HepG2 (cell line): ENCODE results near the gene EMID1. TPM values are rescaled to one million over a fixed set of nuclear protein-coding genes. Genes with fewer than 3 reads are reported as not detected.

Experiments used
- ATAC-seq: fragments of 200-7000 bp; cut with Tn5 transposase; 3 replicates; pipeline ENCODE4 v1.9.1; 2020; ENCODE audit warnings: mild to moderate bottlenecking, moderate library complexity
- BruUV-seq: library from RNA; stranded (reverse); fragments of 400-500 nt; replicated peaks from 2 replicates; lab custom pipeline; 2021; lab: Mats Ljungman, UMichigan
- CTCF ChIA-PET: fragments of 300-600 bp; formaldehyde crosslinking; extraction: SDS; loops from one replicate; lab custom pipeline; 2021; ENCODE audit warnings: low total read pairs, inconsistent platforms, low intra/inter-chr PET ratio; lab: Yijun Ruan, JAX
- POLR2A ChIA-PET: fragments of 350-600 bp; sonication (Branson Sonifier 250); formaldehyde crosslinking; loops from one replicate; lab custom pipeline; 2020; ENCODE audit warnings: antibody characterized with exemption, inconsistent platforms; lab: Yijun Ruan, JAX
- DNase-seq: peaks from one replicate; pipeline ENCODE4 v3.0.0-alpha.2; 2015; ENCODE audit warnings: low spot score
- FAIRE-seq: peaks from 3 replicates; lab custom pipeline; 2011; peaks lifted over from hg19 to GRCh38; lab: Jason Lieb, UNC
- H2AFZ ChIP-seq: one replicate; pipeline ENCODE4 v1.6.1; 2011; ENCODE audit warnings: low read length, inconsistent platforms
- H3K27ac ChIP-seq: fragments of 300-600 bp; 3 replicates; pipeline ENCODE4 v1.8.0; 2011; ENCODE audit warnings: mixed run types, mild to moderate bottlenecking, mixed read lengths, low read length, inconsistent platforms; ENCODE audit not compliant: insufficient read depth; ENCODE audit errors: extremely low read length
- H3K27me3 ChIP-seq, 2 experiments: fragments of 200-600 bp in 1 of 2; 2 replicates in 1 of 2; 3 replicates in 1 of 2; pipeline versions ENCODE4 v1.6.0 to v1.8.0; 2011; ENCODE audit warnings: low read length in 2 of 2, mild to moderate bottlenecking in 2 of 2, moderate library complexity in 2 of 2, inconsistent platforms in 1 of 2; ENCODE audit not compliant: insufficient read depth in 2 of 2, control insufficient read depth in 1 of 2
- H3K36me3 ChIP-seq, 2 experiments: fragments of 200-600 bp in 1 of 2; replicated peaks in 1 of 2; 2 replicates in 1 of 2; 3 replicates in 1 of 2; pipeline versions ENCODE4 v1.5.1 to v1.8.0; 2011; ENCODE audit warnings: low read length in 2 of 2, inconsistent platforms in 1 of 2; ENCODE audit not compliant: insufficient read depth in 2 of 2, control insufficient read depth in 1 of 2
- H3K4me1 ChIP-seq: 2 replicates; pipeline ENCODE4 v1.5.1; 2012; ENCODE audit warnings: low read length, inconsistent platforms; ENCODE audit not compliant: insufficient read depth
- H3K4me2 ChIP-seq: 2 replicates; pipeline ENCODE4 v1.6.0; 2011; ENCODE audit warnings: low read depth, low read length, inconsistent platforms
- H3K4me3 ChIP-seq, 3 experiments: fragments of 200-600 bp in 1 of 3; sonication (generic), shearing (Covaris generic) in 1 of 3; replicated peaks in 1 of 3; 2 replicates each; pipeline ENCODE4 v1.5.1; 2011 to 2016; ENCODE audit warnings: low read length in 3 of 3, inconsistent platforms in 2 of 3, low read depth in 2 of 3, mild to moderate bottlenecking in 2 of 3, control low read depth in 1 of 3, mixed read lengths in 1 of 3; ENCODE audit not compliant: insufficient read depth in 1 of 3
- H3K79me2 ChIP-seq: one replicate; pipeline ENCODE4 v1.6.1; 2011; ENCODE audit warnings: low read length, inconsistent platforms; ENCODE audit not compliant: insufficient read depth
- H3K9ac ChIP-seq: 2 replicates; pipeline ENCODE4 v1.6.0; 2011; ENCODE audit warnings: mild to moderate bottlenecking, low read depth, low read length, inconsistent platforms; ENCODE audit not compliant: insufficient read depth
- H3K9me3 ChIP-seq: 2 replicates; pipeline ENCODE4 v1.5.1; 2012; ENCODE audit warnings: mild to moderate bottlenecking, low read length
- H4K20me1 ChIP-seq: 2 replicates; pipeline ENCODE4 v1.6.0; 2011; ENCODE audit warnings: inconsistent platforms, mild to moderate bottlenecking, low read length, moderate library complexity; ENCODE audit not compliant: insufficient read depth
- ESRRA ChIP-seq: sonication (generic); formaldehyde crosslinking; IDR thresholded peaks from 2 replicates; pipeline ENCODE4 v1.5.1; 2020; ENCODE audit warnings: mild to moderate bottlenecking, low read depth, missing genetic modification reagents
- HOXA5 ChIP-seq: sonication (generic); formaldehyde crosslinking; IDR thresholded peaks from 2 replicates; pipeline ENCODE4 v1.4.0; 2020; ENCODE audit warnings: missing genetic modification reagents
- JARID2 ChIP-seq: sonication (generic); formaldehyde crosslinking; IDR thresholded peaks from 2 replicates; pipeline ENCODE4 v1.8.1; 2023; ENCODE audit warnings: missing genetic modification reagents, inconsistent platforms; ENCODE audit not compliant: insufficient replicate concordance
- JUNB ChIP-seq: sonication (generic); formaldehyde crosslinking; IDR thresholded peaks from 2 replicates; pipeline ENCODE4 v1.8.0; 2022; ENCODE audit warnings: missing genetic modification reagents, mild to moderate bottlenecking, borderline replicate concordance
- PHF20 ChIP-seq: sonication (generic); formaldehyde crosslinking; IDR thresholded peaks from 2 replicates; pipeline ENCODE4 v1.5.0; 2020; ENCODE audit warnings: mild to moderate bottlenecking, missing genetic modification reagents
- REL ChIP-seq: sonication (generic); formaldehyde crosslinking; conservative IDR thresholded peaks from 2 replicates; pipeline ENCODE4 v1.8.0; 2022; ENCODE audit warnings: mild to moderate bottlenecking, missing genetic modification reagents, moderate library complexity
- RXRA ChIP-seq: sonication (generic); formaldehyde crosslinking; IDR thresholded peaks from 2 replicates; pipeline ENCODE4 v1.5.1; 2020; ENCODE audit warnings: missing genetic modification reagents
- SCMH1 ChIP-seq: sonication (generic); formaldehyde crosslinking; IDR thresholded peaks from 2 replicates; pipeline ENCODE4 v1.9.0; 2021; ENCODE audit warnings: missing genetic modification reagents, mild to moderate bottlenecking, borderline replicate concordance
- TOPORS ChIP-seq: sonication (generic); formaldehyde crosslinking; IDR thresholded peaks from 2 replicates; pipeline ENCODE4 v1.8.0; 2023; ENCODE audit warnings: mild to moderate bottlenecking, missing genetic modification reagents
- ZBTB10 ChIP-seq: sonication (generic); formaldehyde crosslinking; IDR thresholded peaks from 2 replicates; pipeline ENCODE4 v1.4.0; 2020; ENCODE audit warnings: missing genetic modification reagents, borderline replicate concordance
- ZNF337 ChIP-seq: sonication (generic); formaldehyde crosslinking; IDR thresholded peaks from 2 replicates; pipeline ENCODE4 v1.5.1; 2020; ENCODE audit warnings: missing genetic modification reagents, low read depth, mild to moderate bottlenecking, borderline replicate concordance
- ZNF547 ChIP-seq: sonication (generic); formaldehyde crosslinking; IDR thresholded peaks from 2 replicates; pipeline ENCODE4 v1.5.1; 2020; ENCODE audit warnings: mild to moderate bottlenecking, missing genetic modification reagents
- WGBS: methylation state at CpG from one replicate; pipeline ENCODE4 v1.1.6; 2017; ENCODE audit warnings: low lambda C conversion rate; 5-methylcytosine and 5-hydroxymethylcytosine counted together
- in situ Hi-C: cut with HindIII; loops from 2 replicates; pipeline ENCODE4 v1.10.0; 2017; ENCODE audit warnings: low pct_unique_long_range_greater_than_20kb; ENCODE audit not compliant: extremely low pct_ligation_motif_present
- intact Hi-C: fragments of 100-400 bp; cut with micrococcal nuclease; formaldehyde crosslinking; loops from one replicate; pipeline ENCODE4 v1.10.0; 2022; ENCODE audit not compliant: unreplicated experiment
- polyA plus RNA-seq, 8 experiments: library from polyadenylated mRNA; depleted of rRNA in 3 of 8; stranded (reverse) in 7 of 8; unstranded in 1 of 8; fragments of >200 nt; fragmentation: Illumina TruSeq in 4 of 8; extraction: Trizol in 4 of 8; gene quantifications; 2 replicates each; pipeline versions ENCODE4 v1.2.1 to v1.2.3, GENCODE V29; 2011 to 2016; ENCODE audit warnings: low read depth in 4 of 8, missing spikeins in 1 of 8, mixed read lengths in 1 of 8; ENCODE audit not compliant: insufficient read depth in 1 of 8
- total RNA-seq, 5 experiments: library from RNA; depleted of rRNA; stranded (reverse); fragments of >200 nt; fragmentation: Illumina TruSeq; extraction: Trizol; gene quantifications; 2 replicates each; pipeline ENCODE4 v1.2.3, GENCODE V29; 2016; ENCODE audit warnings: low read depth in 1 of 5

Gene EMID1
- total and polyA plus RNA-seq, 2 of the 13 experiments (the other 11 are each of a cell fraction or from before 2014, with no cell fraction given), result 0.45 to 0.82 TPM

- intact Hi-C loops (no loop called here), in situ Hi-C loops (no loop called here)
These were observed 7.5 kb upstream of the EMID1 start for GRCh38 chr22:29198240-29198639.

More at GRCh38 chr22:29198240-29198639, 7.5 kb upstream of the EMID1 start:
- 65% methylated on average over 5 of the region's 5 CpGs for WGBS
- TF ChIP-seq ZBTB10, result no peak
- no peak for TF ChIP-seq ESRRA (CRISPR knock-in tag)
- TF ChIP-seq JARID2 (CRISPR knock-in tag), result no peak
- TF ChIP-seq TOPORS (CRISPR knock-in tag), result no peak
- no peak for TF ChIP-seq REL
- TF ChIP-seq JUNB (CRISPR knock-in tag), result no peak
- no peak for TF ChIP-seq SCMH1 (CRISPR knock-in tag)
- no peak for TF ChIP-seq ZNF337 (CRISPR knock-in tag)
- TF ChIP-seq ZNF547 (CRISPR knock-in tag), result no peak
- TF ChIP-seq HOXA5 (CRISPR knock-in tag), result no peak
- TF ChIP-seq PHF20 (CRISPR knock-in tag), result no peak
- TF ChIP-seq RXRA, result no peak
- Histone ChIP-seq H3K4me1 (peaks cover 32% of the 10 kb centered on the region), H3K36me3 (no peaks in the 10 kb centered on the region), H3K4me3 (no peak overlapping the region), H4K20me1 (no peaks in the 10 kb centered on the region), H3K27ac (no peak overlapping the region), H3K9me3 (no peaks in the 10 kb centered on the region), H3K4me2 (no peak overlapping the region), H2AFZ (no peak overlapping the region), H3K79me2 (no peaks in the 10 kb centered on the region), H3K27me3 (peaks cover 3 to 26% of the 10 kb centered on the region in 2 experiments; a peak in 3 of 5 replicates), H3K9ac (no peak overlapping the region)
- DNase-seq (no peak), FAIRE-seq (no peak), ATAC-seq (no peak)
- CTCF ChIA-PET, result no interaction called here
- BruUV-seq, result no TSS peak
- POLR2A ChIA-PET, result interaction anchor here (1.4 kb wide), 1 partner anchor 8 kb away, joined by 3 read pairs; the partner anchor contains the start of gene EMID1
